ENCODE results near the gene CUL3. TPM values are rescaled to one million over a fixed set of nuclear protein-coding genes. Genes with fewer than 3 reads are reported as not detected.
A peak's percentile ranks its signal among the peaks of the same experiment; 100 is the strongest.
"Not testable (repeated sequence)": the region's sequence is repeated elsewhere in the genome, so short reads cannot be mapped to it uniquely, and the experiment has no call there.

CUL3 gene
- total RNA-seq, 2 donors from 2014 or later, result 83.1 to 87.2 TPM

GRCh38 chr2:224506494-224506893, 78.7 kb downstream of the CUL3 start:
- no peak for DNase-seq
- intact Hi-C loops (cut with DNase I, micrococcal nuclease), result no loop called here
- ATAC-seq, result no peak

DNA sequence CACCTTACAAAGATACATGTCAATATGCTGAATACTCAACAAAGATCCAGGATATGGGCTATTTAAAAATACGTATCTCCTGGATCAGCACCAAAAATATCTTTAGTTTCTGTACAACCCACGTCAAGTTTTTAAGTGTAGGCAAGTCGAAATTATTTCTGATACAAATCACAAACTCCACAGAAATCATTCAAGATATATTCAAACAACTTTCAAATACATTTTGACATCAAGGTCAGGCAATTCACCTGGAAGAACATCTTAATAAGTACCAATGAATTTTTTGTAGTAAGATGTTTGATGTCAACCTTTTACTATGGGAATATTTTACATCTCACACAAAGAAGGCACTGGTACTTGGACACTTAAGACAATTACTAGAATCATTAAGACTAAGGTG, 86.2 kb downstream of the CUL3 start:
- ATAC-seq (no peak), DNase-seq (no peak)
- intact Hi-C loops (cut with DNase I, micrococcal nuclease), result no loop called here

DNA sequence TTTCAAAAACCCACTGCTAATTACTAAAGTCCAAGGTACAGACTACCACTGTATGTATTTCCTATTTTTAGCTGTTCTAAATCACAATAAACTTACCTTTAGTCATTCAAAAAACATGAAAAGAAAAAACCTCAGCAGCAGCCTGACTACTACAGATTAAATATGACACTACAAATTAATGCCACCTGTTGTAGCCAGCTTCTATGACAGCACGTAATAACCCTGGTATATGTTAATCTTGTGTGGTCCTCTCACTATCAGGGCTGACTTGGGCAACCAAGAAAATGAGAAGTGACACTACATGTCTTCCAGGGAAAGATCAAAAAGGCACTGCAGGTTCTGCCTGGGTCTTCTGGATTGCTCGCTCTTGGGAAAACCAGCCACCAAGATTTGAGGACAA, 92.6 kb downstream of the CUL3 start:
- no peak for ATAC-seq
- DNase-seq, result no peak
- intact Hi-C loops (cut with DNase I, micrococcal nuclease), result no loop called here

GRCh38 chr2:224487940-224488339, 97.2 kb downstream of the CUL3 start:
- intact Hi-C loops (cut with DNase I, micrococcal nuclease); DNase-seq; ATAC-seq: not testable (repeated sequence)

DNA sequence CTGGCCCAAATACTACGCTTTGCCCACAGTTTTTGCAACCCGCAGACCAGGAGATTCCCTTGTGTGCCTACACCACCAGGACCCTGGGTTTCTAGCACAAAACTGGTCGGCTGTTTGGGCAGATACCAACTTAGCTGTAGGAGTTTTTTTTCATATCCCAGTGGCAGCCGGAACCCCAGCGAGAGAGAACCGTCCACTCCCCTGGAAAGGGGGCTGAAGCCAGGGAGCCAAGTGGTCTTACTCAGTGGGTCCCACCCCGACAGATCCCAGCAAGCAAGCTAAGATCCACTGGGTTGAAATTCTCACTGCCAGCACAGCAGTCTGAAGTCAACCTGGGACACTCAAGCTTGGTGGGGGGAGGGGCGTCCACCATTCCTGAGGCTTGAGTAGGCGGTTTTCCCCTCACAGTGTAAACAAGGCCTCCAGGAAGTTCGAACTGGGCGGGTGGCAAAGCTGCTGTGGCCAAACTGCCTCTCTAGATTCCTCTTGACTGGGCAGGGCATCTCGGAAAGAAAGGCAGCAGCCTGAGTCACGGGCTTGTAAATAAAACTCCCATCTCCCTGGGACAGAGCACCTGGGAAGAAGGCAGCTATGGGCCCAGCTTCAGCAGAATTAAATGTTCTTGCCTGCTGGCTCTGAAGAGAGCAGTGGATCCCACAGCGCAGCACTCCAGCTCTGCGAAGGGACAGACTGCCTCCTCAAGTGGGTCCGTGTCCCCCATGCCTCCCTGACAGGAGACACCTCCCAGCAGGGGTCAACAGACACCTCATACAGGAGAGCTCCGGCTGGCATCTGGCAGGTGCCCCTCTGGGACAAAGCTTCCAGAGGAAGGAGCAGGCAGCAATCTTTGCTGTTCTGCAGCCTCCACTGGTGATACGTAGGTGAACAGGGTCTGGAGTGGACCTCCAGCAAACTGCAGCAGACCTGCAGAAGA, 99.8 kb downstream of the CUL3 start:
- intact Hi-C loops (cut with DNase I, micrococcal nuclease), result not testable (repeated sequence)
- peak; percentile 89 to 94 for DNase-seq
- peak; percentile 99 for ATAC-seq

DNA sequence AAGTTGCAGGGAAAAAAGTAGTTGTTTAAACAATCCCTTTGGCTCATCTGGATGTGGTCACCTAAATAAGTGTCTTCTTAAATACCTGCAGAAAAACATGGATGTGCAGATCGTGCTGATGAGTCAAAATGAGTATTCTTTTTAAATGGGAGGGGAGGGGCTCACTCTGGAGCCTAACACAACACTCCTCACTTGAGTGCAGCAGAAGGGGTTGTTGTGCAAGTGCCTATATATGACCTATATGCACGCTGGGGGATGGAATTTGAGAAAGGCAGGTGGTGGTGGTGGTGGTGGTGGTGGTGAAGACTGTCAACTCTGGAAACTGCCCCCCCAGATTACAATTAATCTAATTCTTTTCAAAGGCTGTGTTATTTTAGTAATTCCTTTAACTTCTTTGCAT, 105.3 kb downstream of the CUL3 start:
- ATAC-seq (no peak), DNase-seq (no peak)
- intact Hi-C loops (cut with DNase I, micrococcal nuclease), result no loop called here

DNA sequence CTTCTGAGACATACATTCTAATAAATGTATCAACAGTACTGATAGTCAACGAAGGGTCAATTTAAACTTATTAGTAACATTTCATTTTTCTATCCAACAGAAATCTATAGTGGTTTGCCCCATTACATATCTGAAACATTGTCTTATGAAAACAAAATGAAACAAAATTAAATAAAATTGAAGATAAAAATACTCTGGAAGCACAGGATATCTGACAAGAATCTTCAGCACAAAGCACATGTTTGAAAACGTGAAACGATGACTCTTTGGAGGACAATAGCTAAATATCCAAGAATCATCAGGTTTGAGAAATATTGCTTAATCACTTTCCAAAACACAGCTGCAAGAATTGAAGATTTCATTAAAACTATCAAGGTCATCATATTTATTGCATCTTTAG, 112.3 kb downstream of the CUL3 start:
- no peak for ATAC-seq
- intact Hi-C loops (cut with DNase I, micrococcal nuclease), result no loop called here
- DNase-seq, result no peak

GRCh38 chr2:224472137-224472536, 113.0 kb downstream of the CUL3 start:
- ATAC-seq, result peak; percentile 59
- DNase-seq, result no peak
- intact Hi-C loops (cut with DNase I, micrococcal nuclease), result no loop called here

DNA sequence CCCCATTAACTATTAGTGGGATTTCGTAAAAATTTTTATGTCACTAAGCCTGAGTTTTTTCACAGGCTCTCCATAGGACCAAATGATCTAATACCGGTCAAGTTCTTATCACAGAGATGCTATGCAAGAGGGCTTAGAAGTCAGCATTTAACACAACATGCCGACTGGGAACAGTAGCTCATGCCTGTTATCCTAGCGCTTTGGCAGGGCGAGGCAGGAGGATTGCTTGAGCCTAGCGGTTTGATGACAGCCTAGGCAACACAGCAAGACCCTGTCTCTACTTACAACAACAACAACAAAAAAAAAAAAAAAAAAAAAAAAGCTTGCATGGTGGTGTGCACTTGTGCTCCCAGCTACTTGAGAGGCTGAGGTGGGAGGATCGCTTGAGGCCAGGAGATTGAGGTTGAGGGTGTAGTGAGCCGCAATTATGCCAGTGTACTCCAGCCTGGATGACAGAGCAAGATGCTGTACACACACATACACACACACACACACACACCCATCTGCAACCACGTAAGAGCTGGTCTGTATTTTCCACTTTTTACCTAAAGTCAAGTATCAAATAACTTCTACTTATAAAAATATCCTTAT, 115.7 kb downstream of the CUL3 start:
- ATAC-seq (peak; percentile 11), DNase-seq (no peak)
- intact Hi-C loops (cut with DNase I, micrococcal nuclease), result no loop called here

DNA sequence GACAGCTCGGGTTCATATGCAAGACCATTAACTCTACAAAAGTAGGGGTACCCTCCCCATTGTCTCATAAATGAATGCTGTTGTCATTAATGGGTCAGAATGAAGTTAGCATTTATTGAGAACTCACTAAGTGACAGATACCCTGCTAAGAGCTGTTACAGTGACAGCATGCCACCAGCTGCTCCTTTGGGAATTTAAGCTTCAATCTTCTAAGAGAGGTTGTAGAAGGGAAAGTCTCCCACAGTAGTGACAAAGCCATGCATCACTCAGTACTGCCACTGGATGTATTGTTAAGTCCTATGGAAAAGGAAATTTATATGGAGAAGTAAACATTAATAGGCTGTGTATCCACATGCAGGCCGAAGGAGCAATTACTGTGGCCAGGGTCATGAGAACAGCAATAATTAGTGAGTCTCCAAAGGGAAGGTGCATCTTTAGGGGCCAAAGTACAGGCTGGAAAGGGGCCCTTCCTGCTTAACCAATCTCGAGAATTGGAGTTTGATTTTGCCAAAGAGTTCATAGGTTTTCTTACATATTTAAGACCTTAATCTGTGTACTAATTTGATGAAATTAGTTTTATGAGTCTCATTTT, 118.8 kb downstream of the CUL3 start:
- no peak for ATAC-seq
- intact Hi-C loops (cut with DNase I, micrococcal nuclease), result no loop called here
- DNase-seq, result no peak

DNA sequence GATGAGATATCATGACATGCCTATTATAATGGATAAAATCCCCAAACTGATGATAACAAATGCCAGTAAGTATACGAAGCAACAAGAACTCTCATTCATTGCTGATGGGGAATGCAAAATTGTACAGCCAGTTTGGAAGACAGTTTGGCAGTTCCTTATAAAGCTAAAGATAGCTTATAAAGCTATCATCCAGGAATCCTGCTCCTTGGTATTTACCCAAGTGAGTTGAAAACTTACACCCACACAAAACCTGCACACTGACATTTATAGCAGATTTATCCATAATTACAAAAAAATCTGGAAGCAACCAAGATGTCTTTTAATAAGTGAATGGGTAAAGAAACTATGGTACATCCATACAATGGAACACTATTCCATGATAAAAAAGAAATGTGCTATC, 123.8 kb downstream of the CUL3 start:
- intact Hi-C loops (cut with DNase I, micrococcal nuclease), result no loop called here
- DNase-seq (no peak), ATAC-seq (no peak)

DNA sequence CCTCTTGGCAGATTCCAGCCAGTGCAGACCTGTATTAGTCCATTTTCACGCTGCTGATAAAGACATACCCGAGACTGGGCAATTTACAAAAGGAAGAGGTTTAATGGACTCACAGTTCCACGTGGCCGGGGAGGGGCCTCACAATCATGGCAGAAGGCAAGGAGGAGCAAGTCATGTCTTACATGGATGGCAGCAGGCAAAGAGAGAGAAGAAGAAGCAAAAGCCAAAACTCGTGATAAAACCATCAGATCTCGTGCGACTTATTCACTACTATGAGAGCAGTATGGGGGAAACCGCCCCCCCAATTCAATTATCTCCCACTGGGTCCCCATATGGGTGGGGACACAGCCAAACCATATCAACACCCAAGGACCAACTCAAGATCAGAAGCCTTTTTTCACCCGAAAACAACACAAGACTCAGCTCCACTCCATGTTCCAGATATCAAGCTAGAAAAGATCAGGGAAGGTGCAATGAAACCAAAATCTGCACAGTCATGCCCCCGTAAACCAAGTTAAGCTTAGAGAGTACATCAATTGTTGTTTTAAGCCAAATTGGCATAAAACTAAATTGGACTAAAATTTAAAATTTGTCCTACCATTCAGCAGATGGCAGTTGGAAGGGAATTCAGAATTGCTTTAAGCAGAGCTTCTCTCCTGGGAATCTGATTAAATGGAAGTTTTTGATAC, 127.6 kb downstream of the CUL3 start:
- intact Hi-C loops (cut with DNase I, micrococcal nuclease), result no loop called here
- ATAC-seq (no peak), DNase-seq (no peak)

DNA sequence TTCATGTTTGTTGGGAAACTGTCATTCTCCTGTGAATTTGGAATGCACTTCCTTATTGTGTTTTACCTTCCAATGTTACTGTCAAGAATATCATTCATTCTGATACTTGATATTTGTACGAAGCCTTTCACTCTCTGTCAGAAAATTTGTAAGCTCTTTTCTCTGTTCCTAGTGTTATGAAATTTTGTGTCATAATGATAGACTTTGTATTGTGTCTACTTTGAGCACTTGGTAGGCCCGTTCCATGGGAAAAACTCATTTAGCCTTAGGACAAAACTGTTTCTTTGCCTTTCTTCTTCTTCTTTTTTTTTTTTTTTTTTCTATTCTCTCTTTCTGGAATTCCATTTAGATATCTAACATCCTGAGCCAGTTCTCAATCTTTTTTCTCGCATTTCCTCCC, 131.3 kb downstream of the CUL3 start:
- intact Hi-C loops (cut with DNase I, micrococcal nuclease), result no loop called here
- ATAC-seq (no peak), DNase-seq (no peak)

DNA sequence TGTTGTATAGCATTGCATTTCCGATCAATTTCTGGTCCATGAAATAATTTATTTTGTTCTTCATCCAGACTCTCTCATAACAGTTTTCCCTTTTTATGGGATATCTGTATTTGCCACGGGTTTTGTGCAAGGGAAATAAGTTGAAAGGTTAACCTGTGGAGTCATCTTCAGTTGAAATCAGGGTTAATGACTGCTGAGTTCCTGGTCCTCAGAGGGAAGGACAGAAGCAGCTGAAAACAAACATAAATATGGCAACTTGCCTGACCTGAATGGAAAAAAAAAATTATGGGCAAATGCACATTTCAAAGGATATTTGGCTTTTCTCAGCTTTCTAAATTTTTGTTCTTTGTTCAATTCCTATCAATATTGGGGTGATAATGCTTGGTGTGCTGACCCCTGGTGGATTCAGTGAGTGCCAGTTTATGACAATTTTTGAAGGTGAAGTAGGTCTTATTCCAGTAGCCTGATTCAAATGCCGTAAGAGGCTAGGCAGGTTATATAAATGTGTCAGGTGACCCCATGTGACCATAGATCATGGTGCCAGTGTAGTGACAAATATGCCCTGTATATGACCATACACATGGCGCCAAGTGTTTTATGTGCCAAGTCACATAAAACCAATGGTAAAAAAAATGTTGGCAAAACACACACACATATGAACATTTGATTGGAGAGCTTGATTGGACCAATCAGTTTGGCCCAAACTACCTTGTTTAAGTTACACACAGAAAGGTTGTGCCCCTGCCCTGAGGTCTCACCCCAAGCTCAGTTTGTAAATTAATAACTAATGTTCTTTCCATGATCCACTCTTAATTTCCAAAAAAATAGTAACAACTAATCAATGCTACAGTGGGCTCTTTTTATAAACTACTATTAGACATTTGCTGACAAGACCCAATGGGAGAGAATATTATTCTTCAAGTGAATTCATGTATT, 135.7 kb downstream of the CUL3 start:
- DNase-seq (no peak), ATAC-seq (peak; percentile 63)
- intact Hi-C loops (cut with DNase I, micrococcal nuclease), result no loop called here

- no peak for ATAC-seq
- no peak for DNase-seq
- intact Hi-C loops (cut with DNase I, micrococcal nuclease), result no loop called here
Observed at GRCh38 chr2:224448236-224448635, 136.9 kb downstream of the CUL3 start.

DNA sequence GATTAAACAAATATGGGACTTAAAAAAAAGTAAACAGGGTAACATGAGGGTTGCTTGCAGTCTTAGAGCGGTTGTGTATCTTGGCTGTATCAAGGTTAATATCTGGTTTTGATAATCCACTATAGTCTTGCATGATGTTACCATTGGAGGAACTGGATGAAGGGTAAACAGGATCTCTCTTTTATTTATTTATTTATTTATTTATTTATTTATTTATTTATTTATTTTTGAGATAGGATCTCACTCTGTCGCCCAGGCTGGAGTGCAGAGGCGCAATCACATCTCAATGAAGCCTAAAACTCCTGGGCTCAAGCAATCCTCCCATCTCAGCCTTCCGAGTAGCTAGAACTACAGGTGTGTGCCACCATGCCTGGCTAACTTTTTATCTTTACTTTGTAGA, 140.4 kb downstream of the CUL3 start:
- no peak for ATAC-seq
- no peak for DNase-seq
- intact Hi-C loops (cut with DNase I, micrococcal nuclease), result no loop called here

DNA sequence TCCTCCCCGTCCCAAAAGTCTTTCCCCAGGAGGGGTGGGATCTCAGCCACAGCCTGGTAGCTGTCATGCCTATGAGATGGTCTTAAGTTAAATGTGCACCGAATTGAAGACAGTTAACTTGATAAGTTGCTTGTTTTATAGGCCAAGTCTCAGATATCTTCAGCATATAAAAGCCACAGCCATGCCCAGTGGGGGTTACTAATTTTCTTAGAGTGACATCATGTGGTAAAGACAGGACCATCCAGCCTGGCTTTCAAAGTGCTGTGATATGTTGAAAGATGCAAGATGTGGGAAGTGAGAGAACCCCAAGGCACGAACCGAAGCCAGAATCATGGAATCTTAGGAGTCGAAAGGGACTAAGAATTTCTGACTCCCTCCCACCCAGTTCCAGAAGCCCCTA, 141.1 kb downstream of the CUL3 start:
- no peak for DNase-seq
- intact Hi-C loops (cut with DNase I, micrococcal nuclease), result no loop called here
- ATAC-seq, result no peak

DNA sequence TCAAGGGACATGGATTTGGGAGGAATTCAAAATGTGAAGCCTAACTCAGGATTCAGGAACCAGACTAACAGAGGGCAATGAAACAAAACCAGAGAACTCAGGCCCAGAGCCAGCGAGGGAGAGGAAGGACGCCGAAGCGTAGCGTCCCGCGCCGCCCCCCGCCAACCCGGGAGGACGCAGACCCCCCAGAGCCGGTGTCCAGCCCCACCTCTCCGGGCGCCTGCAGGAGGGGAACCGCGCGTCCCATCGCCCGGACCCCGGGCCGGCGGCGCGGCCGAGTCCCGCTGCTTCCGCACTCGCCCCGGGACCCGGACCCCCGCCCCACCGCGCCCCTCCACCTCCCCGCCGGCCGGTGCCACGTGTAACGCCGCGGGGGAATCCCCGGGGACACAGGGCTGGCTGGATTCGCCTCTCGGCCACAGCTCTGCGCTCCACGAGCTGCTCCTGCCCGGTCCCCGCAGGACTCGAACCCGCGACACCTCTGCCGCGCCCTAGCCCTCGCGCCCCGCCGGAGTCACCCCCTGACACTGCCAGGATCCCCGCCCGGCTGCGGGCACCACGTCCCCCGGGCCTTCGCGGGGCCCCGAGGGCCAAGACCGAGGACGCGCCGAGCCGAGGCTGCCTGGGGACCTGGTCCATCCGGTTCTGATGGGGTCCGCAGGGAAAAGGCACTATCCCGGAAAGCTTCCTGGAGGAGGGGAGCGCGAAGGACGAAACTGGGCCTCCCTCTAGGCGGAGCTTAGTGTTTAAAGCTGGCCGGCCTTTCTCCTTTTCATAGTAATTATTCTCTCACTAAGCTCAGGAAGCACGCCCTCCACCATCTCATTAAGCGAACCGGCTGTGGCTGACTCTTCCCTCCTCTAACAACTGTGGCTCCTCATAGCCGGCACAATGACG, 142.8 kb downstream of the CUL3 start:
- peak; percentile 79 for ATAC-seq
- intact Hi-C loops (cut with DNase I, micrococcal nuclease), result no loop called here
- DNase-seq, result peak; percentile 26 to 27
